DMS 273 (cell line): ENCODE measurements around the gene LRRC70.

ENCODE experiments used
- DNase-seq: peaks from one replicate; lab custom pipeline; 2025; ENCODE audit not compliant: unreplicated experiment; lab: John Stamatoyannopoulos, UW

The LRRC70 gene

DNA sequence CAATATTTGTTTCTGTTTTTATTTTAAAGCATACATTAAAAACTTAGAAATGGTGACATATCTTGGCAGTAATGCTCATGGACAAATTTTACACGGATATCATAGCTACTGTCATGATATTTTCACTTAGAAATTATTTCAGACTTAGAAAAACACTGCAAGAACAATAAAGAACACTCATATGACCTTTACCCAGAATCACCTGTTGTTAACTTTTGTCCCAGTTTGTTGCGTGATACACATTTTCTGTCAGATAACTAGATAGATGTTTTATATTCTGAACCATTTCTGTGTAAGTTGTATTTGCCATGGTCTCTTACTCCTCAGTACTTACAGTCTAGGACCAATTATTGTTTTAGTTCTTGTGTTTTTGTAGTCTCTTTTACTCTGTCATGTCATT is 3.6 kb upstream of the LRRC70 start:
- no peak for DNase-seq

GRCh38 chr5:62575489-62575888 is 3.1 kb upstream of the LRRC70 start:
- no peak for DNase-seq

DNA sequence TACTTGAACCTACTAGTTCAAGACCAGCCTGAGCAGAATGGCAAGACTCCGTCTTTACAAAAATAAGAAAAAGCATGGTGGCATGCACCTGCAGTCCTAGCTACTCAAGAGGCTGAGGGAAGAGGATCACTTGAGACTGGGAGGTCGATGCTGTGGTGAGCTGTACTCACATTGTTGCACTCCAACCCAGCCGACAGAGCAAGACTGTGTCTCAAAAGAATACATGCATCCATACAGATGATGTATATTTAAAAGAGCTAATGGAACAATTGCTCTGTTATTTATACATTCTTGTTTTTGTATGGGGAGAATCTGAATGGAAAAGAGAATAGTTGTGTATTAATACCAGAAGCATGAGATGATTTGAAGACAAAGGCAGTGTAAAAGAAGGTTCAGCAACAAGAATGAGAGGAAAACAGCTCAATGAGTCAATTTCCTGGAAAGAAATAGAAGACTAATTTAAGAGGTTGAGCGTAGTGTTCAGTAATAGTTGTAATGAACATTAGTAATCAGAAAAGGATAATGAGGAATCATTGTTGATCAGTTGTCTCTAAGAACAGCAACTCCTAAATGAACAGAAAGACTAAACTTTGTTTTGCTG is 1.9 kb upstream of the LRRC70 start:
- DNase-seq = no peak

- no peak for DNase-seq
These were observed 1.1 kb upstream of the LRRC70 start for GRCh38 chr5:62577488-62577887.

- DNase-seq = no peak
These were observed 1.1 kb downstream of the LRRC70 start for GRCh38 chr5:62579761-62580160.

GRCh38 chr5:62581836-62582597 is 3.4 kb downstream of the LRRC70 start:
- DNase-seq = no peak

DNA sequence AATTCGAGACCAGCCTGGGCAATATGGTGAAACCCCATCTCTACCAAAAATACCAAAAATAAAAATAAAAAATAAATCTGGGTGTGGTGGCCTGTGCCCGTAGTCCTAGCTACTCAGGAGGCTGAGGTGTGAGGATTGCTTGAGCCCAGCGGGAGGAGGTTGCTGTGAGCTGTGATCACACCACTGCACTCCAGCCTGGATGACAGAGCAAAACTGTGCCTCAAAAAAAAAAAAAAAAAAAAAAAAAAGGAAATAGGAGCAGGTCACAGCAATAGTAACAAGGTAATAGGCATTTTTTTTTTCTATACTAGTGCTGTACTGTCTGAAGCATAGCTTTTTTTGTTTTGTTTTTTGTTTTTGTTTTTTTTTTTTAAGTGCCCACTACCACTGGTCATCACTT is 5.8 kb downstream of the LRRC70 start:
- no peak for DNase-seq

DNA sequence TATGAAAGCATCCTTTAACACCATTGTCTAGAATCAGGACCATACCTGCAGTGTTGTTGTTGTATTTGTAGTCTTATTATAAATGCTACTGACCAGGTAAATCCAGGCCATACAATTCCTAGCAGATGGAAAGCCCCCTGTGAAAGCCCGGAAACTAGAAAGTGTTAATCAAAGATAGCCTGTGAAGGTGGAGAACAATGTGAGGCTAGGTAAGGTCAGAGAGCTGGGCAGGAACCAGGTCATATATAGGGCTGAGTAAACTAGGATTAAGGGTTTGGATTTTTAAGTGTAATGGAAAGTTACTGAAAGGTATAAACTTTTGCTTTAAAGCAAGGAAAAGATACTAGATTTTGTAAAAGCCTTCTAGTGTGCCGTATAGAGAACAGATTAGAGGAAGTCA is 6.7 kb downstream of the LRRC70 start:
- DNase-seq = no peak

DNA sequence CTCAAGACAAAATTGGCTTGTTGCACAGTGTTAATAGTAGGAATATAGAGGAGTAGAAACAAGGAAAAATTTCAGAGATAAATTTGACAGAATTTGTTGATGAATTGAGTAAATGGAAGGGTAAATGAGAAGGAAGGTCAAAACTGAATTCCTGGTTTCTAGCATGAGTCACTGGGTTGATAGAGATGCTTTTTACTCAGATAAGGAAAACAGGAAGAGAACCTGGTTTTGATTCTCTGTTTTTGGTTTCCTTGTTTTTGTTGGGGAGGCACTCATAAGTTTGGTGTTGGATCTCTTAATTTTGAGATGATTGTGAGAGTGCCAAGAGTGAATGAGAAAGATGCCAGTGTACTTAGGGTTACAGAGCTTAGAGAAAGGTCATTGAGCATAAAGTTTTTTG is 7.1 kb downstream of the LRRC70 start:
- no peak for DNase-seq

GRCh38 chr5:62587737-62588136 is 9.1 kb downstream of the LRRC70 start:
- no peak for DNase-seq

GRCh38 chr5:62588668-62589067 is 10.0 kb downstream of the LRRC70 start:
- DNase-seq = no peak

GRCh38 chr5:62589504-62589903 is 10.9 kb downstream of the LRRC70 start:
- DNase-seq = no peak

- no peak for DNase-seq
These were observed 11.8 kb downstream of the LRRC70 start for GRCh38 chr5:62590387-62590786.

GRCh38 chr5:62592558-62592957 is 13.9 kb downstream of the LRRC70 start:
- no peak for DNase-seq

DNA sequence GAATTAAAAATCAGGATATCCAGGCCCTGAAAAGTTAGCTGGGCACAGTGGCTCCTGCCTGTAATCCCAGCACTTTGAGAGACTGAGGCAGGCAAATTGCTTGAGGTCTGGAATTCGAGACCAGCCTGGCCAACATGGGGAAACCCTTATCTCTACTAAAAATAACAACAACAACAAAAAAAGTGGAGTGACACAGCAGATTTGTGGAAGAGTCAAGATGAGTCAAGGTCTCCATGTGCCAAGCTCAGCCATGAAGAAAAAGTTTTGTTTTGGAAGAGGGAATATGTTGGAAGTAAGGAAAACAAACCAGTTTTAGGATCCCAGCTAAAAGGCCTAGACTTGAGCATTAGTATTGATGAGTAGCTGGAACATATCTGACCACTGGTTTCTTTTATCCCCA is 14.7 kb downstream of the LRRC70 start:
- DNase-seq = no peak

DNA sequence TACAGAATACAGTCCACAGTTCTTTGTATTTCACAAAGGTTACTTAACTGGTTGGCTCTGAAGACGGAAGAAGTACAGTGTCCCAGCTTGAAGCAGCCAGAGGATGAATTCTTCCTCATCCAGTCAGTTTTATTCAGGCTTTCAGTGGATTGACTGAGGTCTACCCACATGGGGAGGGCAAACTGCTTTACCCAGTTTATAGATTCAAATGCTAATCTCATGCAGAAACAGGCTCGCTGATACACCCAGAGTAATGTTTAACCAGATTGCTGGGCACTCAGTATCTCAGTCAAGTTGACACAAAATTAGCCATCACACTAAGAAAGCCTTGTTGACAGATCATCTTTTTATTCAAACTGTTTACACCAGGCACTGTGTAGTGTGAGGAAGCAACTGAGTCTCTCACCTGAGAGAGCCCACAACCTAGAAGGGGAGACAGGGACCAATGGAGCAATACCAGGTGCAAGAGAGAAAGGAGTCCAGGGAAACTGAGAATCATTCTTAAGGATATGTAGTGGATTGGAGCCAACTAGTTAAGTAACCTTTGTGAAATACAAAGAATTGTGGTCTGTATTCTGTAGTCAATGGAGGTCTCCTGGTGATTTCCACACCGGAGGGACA is 15.9 kb downstream of the LRRC70 start:
- no peak for DNase-seq

DNA sequence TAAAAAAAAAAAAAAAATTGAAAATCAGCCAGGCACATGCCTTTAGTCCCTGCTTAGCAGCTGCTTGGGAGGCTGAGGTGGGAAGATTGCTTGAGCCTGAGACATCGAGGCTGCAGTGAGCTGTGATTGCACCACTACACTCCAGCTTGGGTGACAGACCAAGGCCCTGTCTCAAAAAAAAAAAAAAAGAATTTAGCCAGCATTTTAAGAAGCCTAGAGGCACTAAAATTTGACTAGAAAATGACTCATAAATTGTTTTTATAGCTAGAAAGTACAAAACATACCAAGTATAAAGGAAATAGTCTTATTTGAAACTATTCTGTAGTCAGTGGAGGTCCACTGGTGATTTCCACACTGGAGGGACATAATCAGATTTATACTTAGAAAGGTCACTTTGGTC is 17.5 kb downstream of the LRRC70 start:
- no peak for DNase-seq

GRCh38 chr5:62596691-62597090 is 18.1 kb downstream of the LRRC70 start:
- no peak for DNase-seq

- no peak for DNase-seq
These were observed 18.7 kb downstream of the LRRC70 start for GRCh38 chr5:62597314-62597713.

DNA sequence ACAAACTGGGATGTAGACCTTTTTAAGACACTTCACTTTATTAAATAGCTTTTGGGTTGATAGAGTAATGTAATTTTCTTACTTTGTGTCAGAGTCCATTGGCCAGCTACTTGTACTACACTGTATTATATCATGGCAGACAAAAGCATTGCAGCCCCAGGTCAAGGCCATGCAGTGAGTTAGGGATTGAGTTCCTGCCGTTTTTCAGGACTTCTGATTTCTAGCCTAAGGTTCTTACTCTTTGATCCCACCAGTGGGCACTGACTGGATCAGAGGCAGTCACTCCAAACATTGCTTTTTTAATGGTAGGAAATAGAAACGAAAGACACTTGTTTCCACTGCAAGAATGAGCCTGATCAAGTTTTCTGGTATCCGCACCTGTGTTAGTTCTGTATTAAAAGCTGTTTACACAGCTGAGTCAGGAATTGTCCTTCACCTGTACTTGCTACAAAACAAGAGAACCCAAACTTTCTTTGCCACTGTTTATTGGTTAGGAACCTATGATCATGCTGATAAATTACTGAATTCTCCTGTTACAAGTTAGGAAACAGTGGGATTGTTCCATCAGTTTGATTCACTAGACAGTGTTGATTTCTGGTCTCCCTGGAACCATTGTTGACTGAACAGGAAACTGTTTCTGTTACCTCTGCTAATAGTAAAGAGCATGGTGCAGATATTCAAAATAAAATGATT is 22.1 kb downstream of the LRRC70 start:
- DNase-seq = no peak

DNA sequence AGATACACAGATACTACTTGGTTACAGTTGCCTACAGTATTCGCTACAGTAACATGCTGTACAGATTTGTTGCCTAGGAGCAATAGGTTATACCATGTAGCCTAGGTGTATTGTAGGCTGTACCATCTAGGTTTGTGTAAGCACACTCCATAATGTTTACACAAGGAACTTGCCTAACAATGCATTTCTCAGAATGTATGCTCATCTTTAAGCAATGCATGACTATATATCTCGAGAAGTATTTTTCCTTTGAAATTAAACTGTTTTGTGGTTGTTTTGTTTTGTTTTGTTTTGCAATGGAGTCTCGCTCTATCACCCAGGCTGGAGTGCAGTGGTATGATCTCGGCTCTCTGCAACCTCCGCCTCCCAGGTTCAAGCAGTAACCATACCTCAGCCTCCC is 25.3 kb downstream of the LRRC70 start:
- no peak for DNase-seq

DNA sequence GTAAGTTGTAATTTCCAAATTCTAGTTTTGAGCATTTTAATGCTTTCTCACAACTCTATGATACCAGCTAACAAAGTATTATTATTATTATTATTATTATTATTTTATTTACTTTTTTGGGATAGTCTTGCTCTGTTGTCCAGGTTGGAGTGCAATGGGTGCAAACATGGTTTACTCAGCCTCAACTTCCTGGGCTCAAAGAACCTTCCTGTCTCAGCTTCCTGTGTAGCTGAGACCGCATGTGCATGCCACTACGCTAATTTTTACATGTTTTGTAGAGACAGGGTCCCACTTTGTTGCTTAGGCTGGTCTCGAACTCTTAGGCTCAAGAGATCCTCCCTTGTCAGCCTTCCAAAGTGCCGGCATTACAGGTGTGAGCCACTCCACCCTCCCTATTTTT is 27.0 kb downstream of the LRRC70 start:
- DNase-seq = no peak
